ENCODE data around the gene TTLL11.

Gene TTLL11

DNA sequence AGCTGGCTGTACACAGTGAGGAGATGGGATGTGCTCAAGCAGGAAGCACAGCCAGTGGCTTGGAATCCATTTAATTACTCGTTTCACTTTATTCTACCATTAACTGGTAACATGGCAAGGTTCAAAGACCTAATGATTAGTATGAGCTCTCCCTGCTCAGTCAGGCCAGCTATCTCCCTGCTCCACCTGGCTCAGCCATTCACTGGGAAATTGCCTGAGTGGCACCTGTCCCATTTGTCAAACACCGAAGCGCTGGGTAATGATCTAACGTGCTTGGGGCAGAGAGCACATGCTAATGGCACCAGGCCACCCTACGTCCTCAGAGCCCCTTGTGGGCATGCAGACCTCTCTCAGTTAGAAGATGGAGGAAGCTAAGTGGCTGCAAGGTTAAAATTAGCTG lies 162.2 kb downstream of the TTLL11 start:
- CTCF ChIA-PET = no interaction called here
- TF ChIP-seq, protein P1, sequence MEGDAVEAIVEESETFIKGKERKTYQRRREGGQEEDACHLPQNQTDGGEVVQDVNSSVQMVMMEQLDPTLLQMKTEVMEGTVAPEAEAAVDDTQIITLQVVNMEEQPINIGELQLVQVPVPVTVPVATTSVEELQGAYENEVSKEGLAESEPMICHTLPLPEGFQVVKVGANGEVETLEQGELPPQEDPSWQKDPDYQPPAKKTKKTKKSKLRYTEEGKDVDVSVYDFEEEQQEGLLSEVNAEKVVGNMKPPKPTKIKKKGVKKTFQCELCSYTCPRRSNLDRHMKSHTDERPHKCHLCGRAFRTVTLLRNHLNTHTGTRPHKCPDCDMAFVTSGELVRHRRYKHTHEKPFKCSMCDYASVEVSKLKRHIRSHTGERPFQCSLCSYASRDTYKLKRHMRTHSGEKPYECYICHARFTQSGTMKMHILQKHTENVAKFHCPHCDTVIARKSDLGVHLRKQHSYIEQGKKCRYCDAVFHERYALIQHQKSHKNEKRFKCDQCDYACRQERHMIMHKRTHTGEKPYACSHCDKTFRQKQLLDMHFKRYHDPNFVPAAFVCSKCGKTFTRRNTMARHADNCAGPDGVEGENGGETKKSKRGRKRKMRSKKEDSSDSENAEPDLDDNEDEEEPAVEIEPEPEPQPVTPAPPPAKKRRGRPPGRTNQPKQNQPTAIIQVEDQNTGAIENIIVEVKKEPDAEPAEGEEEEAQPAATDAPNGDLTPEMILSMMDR (IDR thresholded peaks at IDR 0.05; ENCODE audit: control extremely low read depth, extremely low read depth, low read depth, missing control alignments) = no peak
- DNase-seq (ENCODE audit: extremely low spot score) = no peak
- POLR2A ChIA-PET = no interaction called here

DNA sequence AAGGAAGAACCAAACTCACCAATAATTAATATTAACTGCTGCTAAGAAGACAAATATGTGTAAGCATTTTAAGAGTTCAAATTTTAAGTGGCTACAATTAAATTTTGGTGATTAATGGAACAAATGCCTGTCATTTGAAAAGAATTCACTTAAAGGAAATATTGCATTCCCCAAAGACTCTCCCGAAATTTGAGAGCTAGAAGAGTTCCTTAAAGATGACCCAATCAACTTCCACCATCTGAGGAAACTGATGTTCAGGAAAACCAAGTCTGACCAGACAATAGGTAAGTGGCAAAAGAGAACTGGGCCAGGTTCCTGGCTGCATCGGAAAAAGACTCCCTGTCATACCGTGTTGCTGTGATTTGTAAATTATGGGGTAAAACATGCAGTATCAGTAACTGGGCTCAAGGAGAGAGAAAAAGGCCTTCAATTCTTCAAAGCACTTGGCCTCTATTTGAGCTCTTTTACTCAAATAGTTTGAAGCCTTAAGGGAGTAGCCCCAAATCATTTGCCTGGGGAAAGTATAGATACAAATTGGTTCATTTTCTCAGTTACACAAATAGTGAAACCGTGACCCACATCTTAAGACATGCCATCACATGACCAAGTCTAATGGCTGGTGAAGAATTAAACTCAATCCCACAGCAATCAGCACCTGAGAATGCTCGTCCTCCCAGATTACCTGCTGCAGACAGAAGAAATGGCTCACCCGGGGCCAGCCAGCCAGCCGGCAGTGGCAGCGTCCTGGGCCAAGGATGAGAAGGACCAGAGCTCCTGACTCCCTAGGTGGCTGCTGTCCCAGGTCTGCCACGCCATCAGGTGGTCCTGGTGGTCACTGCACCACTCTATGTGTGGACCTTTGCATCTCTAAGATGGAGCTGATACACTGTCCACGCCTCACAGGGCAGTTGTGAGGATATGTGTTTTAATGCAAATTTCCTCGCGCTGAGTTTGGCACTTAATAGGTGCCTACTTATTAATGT lies 162.9 kb downstream of the TTLL11 start:
- TF ChIP-seq, protein P1 (IDR thresholded peaks at IDR 0.05; ENCODE audit: control extremely low read depth, extremely low read depth, low read depth, missing control alignments) = no peak
- ChIA-PET CTCF (no interaction called here), POLR2A (no interaction called here)
- no peak for DNase-seq (ENCODE audit: extremely low spot score)

DNA sequence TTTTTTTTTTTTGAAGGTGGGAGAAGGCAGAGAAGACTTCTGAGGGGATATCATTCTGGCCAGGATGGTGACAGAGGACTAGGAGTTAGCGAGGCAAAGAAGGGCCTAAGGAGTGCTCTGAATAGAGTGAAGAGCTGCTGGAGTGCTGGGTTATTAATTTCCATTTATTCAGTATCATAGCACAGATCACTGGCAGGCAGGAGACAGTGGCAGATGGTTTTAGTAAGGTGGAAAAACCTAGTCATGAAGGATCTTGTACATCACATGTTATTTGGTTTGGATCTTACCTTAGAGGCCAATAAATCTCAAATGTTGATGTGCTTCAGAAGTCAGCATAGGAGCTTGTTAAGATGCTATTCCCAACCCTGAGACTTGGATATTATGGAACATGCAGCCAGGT lies 165.5 kb downstream of the TTLL11 start:
- CTCF ChIA-PET = interaction anchor here (1.7 kb wide), 1 partner anchor 27 kb away, joined by 6 read pairs; no protein-coding TSS in a partner anchor
- POLR2A ChIA-PET = no interaction called here
- DNase-seq (ENCODE audit: extremely low spot score) = no peak
- TF ChIP-seq, protein P1 (IDR thresholded peaks at IDR 0.05; ENCODE audit: control extremely low read depth, extremely low read depth, low read depth, missing control alignments) = no peak

DNA sequence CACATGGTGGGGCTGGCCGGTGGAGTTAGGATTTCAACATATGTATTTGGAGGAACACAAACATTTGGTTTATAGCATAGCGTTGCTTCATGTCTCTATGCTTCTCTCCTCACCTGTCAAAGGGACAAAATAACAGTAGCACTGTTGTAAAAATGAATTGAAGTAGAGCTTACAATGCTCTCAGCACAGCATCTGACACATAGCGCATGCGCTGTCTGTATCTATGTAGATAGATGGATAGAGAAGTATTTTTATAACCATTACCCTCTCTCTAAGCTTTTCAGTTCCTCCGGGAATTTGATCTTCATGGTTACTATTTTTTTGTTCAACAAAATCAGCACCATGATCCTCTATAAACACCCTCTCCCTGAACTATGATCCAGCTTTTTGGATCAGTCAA lies 166.0 kb downstream of the TTLL11 start:
- ChIA-PET POLR2A (no interaction called here), CTCF (interaction anchor here (0.7 to 1.7 kb wide), 2 partner anchors 13 to 28 kb away, joined by 3 to 6 read pairs; no protein-coding TSS in a partner anchor)
- TF ChIP-seq, protein P1 (IDR thresholded peaks at IDR 0.05; ENCODE audit: control extremely low read depth, extremely low read depth, low read depth, missing control alignments) = no peak
- no peak for DNase-seq (ENCODE audit: extremely low spot score)

DNA sequence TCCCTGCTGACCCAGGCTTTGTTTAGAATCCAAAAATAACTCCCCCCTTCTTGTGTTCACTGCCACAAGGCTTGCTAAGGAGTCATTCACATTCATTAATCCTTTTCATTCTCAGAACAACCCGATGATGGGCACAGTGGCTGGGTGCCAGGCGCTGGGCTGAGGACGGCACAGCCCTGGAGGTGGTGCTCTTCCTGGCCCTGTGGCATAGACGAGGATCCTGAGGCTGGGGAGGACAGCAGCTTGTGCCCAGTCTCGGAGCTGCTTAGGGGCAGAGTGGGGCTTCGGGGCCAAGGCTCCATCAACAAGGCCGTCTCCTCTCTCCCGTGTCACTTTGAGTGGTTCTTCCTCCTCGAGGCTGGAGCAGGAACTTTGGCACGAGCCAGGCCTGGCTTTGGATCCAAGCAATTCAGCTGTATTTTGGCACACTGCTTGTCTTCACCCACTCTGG lies 166.7 kb downstream of the TTLL11 start:
- CTCF ChIA-PET = interaction anchor here (0.7 kb wide), 1 partner anchor 13 kb away, joined by 3 read pairs; no protein-coding TSS in a partner anchor
- TF ChIP-seq, protein P1 (IDR thresholded peaks at IDR 0.05; ENCODE audit: control extremely low read depth, extremely low read depth, low read depth, missing control alignments) = no peak
- POLR2A ChIA-PET = no interaction called here
- no peak for DNase-seq (ENCODE audit: extremely low spot score)

DNA sequence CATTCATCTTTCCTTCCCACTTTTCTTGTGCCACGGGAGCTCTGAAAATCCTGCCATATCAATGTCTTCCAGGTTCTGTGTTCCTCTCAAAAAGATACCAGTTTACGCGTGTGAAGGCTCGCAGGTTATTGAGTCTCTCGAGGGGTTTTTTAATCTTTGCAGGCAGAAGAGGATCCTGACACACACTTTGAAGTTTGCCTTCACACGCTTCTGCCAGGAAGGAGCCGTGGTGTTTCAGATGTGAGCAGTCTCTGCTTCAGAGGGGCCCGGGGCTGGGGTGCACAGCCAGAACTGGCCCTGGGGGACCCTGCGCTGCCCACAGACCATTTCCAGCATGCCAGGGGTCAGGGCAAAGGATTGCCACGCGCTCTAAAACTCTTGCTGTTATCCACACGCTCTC lies 167.2 kb downstream of the TTLL11 start:
- DNase-seq (ENCODE audit: extremely low spot score) = no peak
- TF ChIP-seq, protein P1 (IDR thresholded peaks at IDR 0.05; ENCODE audit: control extremely low read depth, extremely low read depth, low read depth, missing control alignments) = no peak
- CTCF ChIA-PET = no interaction called here
- POLR2A ChIA-PET = no interaction called here

Data from GM10248 (cell line).